Fibroblast of lung (primary cell): ENCODE measurements around the gene SELENOW. TPM values are rescaled to one million over a fixed set of nuclear protein-coding genes. Genes with fewer than 3 reads are reported as not detected.

Experiments used
- DNase-seq, 2 donors: peaks; one replicate each; pipeline versions ENCODE4 v3.0.0 to v3.0.0-alpha.2; 2010; ENCODE audit warnings: low read depth in 2 of 2
- H2AFZ ChIP-seq: 2 replicates; pipeline ENCODE4 v1.5.1; 2012; ENCODE audit warnings: low read length, control low read depth, inconsistent platforms
- H3K27ac ChIP-seq: 2 replicates; pipeline ENCODE4 v1.5.1; 2011; ENCODE audit warnings: low read length, control low read depth; ENCODE audit not compliant: insufficient read depth
- H3K27me3 ChIP-seq: 2 replicates; pipeline ENCODE4 v1.5.1; 2011; ENCODE audit warnings: mild to moderate bottlenecking, low read length; ENCODE audit not compliant: control insufficient read depth, insufficient read depth
- H3K36me3 ChIP-seq: 2 replicates; pipeline ENCODE4 v1.5.1; 2011; ENCODE audit warnings: low read length; ENCODE audit not compliant: control insufficient read depth, insufficient read depth
- H3K4me1 ChIP-seq: 2 replicates; pipeline ENCODE4 v1.5.1; 2011; ENCODE audit warnings: low read length; ENCODE audit not compliant: control insufficient read depth, insufficient read depth; ENCODE audit errors: extremely low read depth
- H3K4me2 ChIP-seq: 2 replicates; pipeline ENCODE4 v1.5.1; 2011; ENCODE audit warnings: low read length, control low read depth; ENCODE audit not compliant: insufficient read depth; ENCODE audit errors: extremely low read depth
- H3K4me3 ChIP-seq, 4 experiments: fragments of 200-600 bp in 1 of 4; sonication (generic) in 1 of 4; replicated peaks in 1 of 4; 2 replicates each; pipeline ENCODE4 v1.5.1; 2011 to 2016; ENCODE audit warnings: low read length in 4 of 4, low read depth in 3 of 4, mild to moderate bottlenecking in 3 of 4, control low read depth in 2 of 4, inconsistent platforms in 1 of 4, mixed read lengths in 1 of 4; ENCODE audit not compliant: insufficient read depth in 1 of 4; ENCODE audit errors: control extremely low read depth in 1 of 4
- H3K79me2 ChIP-seq: 2 replicates; pipeline ENCODE4 v1.5.1; 2012; ENCODE audit warnings: mild to moderate bottlenecking, low read length, inconsistent platforms; ENCODE audit not compliant: control insufficient read depth, insufficient read depth
- H3K9ac ChIP-seq: 2 replicates; pipeline ENCODE4 v1.5.1; 2011; ENCODE audit warnings: mild to moderate bottlenecking, low read length, control low read depth; ENCODE audit not compliant: insufficient read depth
- H3K9me3 ChIP-seq: 2 replicates; pipeline ENCODE4 v1.5.1; 2012; ENCODE audit warnings: low read depth, low read length; ENCODE audit not compliant: control insufficient read depth, insufficient read depth
- H4K20me1 ChIP-seq: 2 replicates; pipeline ENCODE4 v1.5.1; 2011; ENCODE audit warnings: low read length; ENCODE audit not compliant: control insufficient read depth, insufficient read depth; ENCODE audit errors: extremely low read depth
- CTCF ChIP-seq, 2 donors: IDR thresholded peaks in 1 of 2; conservative IDR thresholded peaks in 1 of 2; 1 replicate in 1 of 2; 2 replicates in 1 of 2; pipeline ENCODE4 v1.5.1; 2011 to 2012; ENCODE audit warnings: low read length in 2 of 2, control low read depth in 1 of 2, inconsistent platforms in 1 of 2, low read depth in 1 of 2, mild to moderate bottlenecking in 1 of 2
- EZH2 ChIP-seq: IDR thresholded peaks from 2 replicates; pipeline ENCODE4 v1.5.1; 2012; ENCODE audit warnings: low read length, control low read depth, mild to moderate bottlenecking; ENCODE audit errors: missing control alignments
- polyA minus RNA-seq: library from RNA; depleted of rRNA, polyadenylated mRNA; stranded (reverse); fragments of >200 nt; gene quantifications from 2 replicates; pipeline ENCODE4 v1.2.3, GENCODE V29; 2011; ENCODE audit warnings: low replicate concordance
- polyA plus RNA-seq, 2 donors: library from polyadenylated mRNA; depleted of rRNA in 1 of 2; stranded (reverse) in 1 of 2; unstranded in 1 of 2; fragments of >200 nt; gene quantifications; 2 replicates each; pipeline ENCODE4 v1.2.1, GENCODE V29; 2011 to 2012; ENCODE audit warnings: missing spikeins in 1 of 2
- total RNA-seq: library from RNA; depleted of rRNA; stranded (reverse); fragments of >200 nt; gene quantifications from 2 replicates; pipeline ENCODE4 v1.2.1, GENCODE V29; 2014

Gene SELENOW
- 142 and 155 TPM in 2 replicates for total RNA-seq
- polyA plus RNA-seq: 187 and 250 TPM in 2 replicates
- polyA plus RNA-seq (2012): 220 and 279 TPM in 2 replicates
- 261 and 313 TPM in 2 replicates for polyA minus RNA-seq

GRCh38 chr19:47778049-47778953, at the start of gene SELENOW:
TSS of gene SELENOW (plus strand) at chr19:47778703. CDS start at chr19:47778786, 83 bp downstream.
- peak within 1 kb of the TSS; percentile 34 for H2AFZ ChIP-seq
- TF ChIP-seq CTCF (conservative IDR thresholded peaks at IDR 0.05 in 1 of 2, IDR thresholded peaks at IDR 0.05 in 1 of 2; ENCODE audit: low read depth in 1 of 2, low read length in 2 of 2): no peak
- TF ChIP-seq EZH2: no peak
- DNase-seq: peak; percentile 64 to 71

GRCh38 chr19:47729468-47729798, 49.1 kb upstream of the SELENOW start:
- peak overlapping the region; percentile 75 for H3K4me2 ChIP-seq
- no peaks in the 10 kb centered on the region for H4K20me1 ChIP-seq
- H3K27ac ChIP-seq: peak overlapping the region; percentile 92
- no peak overlapping the region for H3K9ac ChIP-seq
- H2AFZ ChIP-seq: no peak overlapping the region
- H3K9me3 ChIP-seq: no peaks in the 10 kb centered on the region
- peak overlapping the region; percentile 6 to 23 (median 18) for H3K4me3 ChIP-seq
- peaks cover 66% of the 10 kb centered on the region for H3K79me2 ChIP-seq
- TF ChIP-seq CTCF (conservative IDR thresholded peaks at IDR 0.05 in 1 of 2, IDR thresholded peaks at IDR 0.05 in 1 of 2; ENCODE audit: low read depth in 1 of 2, low read length in 2 of 2) (no peak), EZH2 (no peak)
- H3K36me3 ChIP-seq: peaks cover 37% of the 10 kb centered on the region
- H3K4me1 ChIP-seq: peaks cover 29% of the 10 kb centered on the region
- peak; percentile 84 to 92 for DNase-seq
- H3K27me3 ChIP-seq: no peaks in the 10 kb centered on the region

More at GRCh38 chr19:47778049-47778953, at the start of gene SELENOW:
- Histone ChIP-seq H4K20me1 (no peaks in the 10 kb centered on the region), H3K27me3 (no peaks in the 10 kb centered on the region), H3K9ac (peak within 1 kb of the TSS; percentile 97), H3K79me2 (peaks cover 31% of the 10 kb centered on the region), H3K36me3 (peaks cover 10% of the 10 kb centered on the region), H3K4me1 (peaks cover 3% of the 10 kb centered on the region), H3K4me3 (peak within 1 kb of the TSS; percentile 85 to 96 (median 88)), H3K4me2 (peak within 1 kb of the TSS; percentile 84), H3K27ac (peak within 1 kb of the TSS; percentile 93), H3K9me3 (no peaks in the 10 kb centered on the region)

GRCh38 chr19:47729799-47730520, 48.5 kb upstream of the SELENOW start:
- peak overlapping the region; percentile 92 for H3K27ac ChIP-seq
- H2AFZ ChIP-seq: no peak overlapping the region
- peak in 1 of 2 donors; percentile 46 for DNase-seq
- no peaks in the 10 kb centered on the region for H4K20me1 ChIP-seq
- peaks cover 65% of the 10 kb centered on the region for H3K79me2 ChIP-seq
- no peak for TF ChIP-seq CTCF (conservative IDR thresholded peaks at IDR 0.05 in 1 of 2, IDR thresholded peaks at IDR 0.05 in 1 of 2; ENCODE audit: low read depth in 1 of 2, low read length in 2 of 2)
- no peak for TF ChIP-seq EZH2
- H3K4me2 ChIP-seq: peak overlapping the region; percentile 75
- no peak overlapping the region for H3K9ac ChIP-seq
- H3K36me3 ChIP-seq: peaks cover 36% of the 10 kb centered on the region
- peaks cover 28% of the 10 kb centered on the region for H3K4me1 ChIP-seq
- H3K9me3 ChIP-seq: no peaks in the 10 kb centered on the region
- no peak overlapping the region for H3K4me3 ChIP-seq
- no peaks in the 10 kb centered on the region for H3K27me3 ChIP-seq
